Skeletal muscle satellite cell (primary cell): ENCODE measurements around the gene LCMT2.

Source experiments
- H3K27me3 ChIP-seq: 2 replicates; pipeline ENCODE4 v1.7.0; 2013; ENCODE audit warnings: low read length; ENCODE audit not compliant: control insufficient read depth, insufficient read depth
- H3K36me3 ChIP-seq: 2 replicates; pipeline ENCODE4 v1.7.0; 2013; ENCODE audit warnings: mild to moderate bottlenecking, control low read depth, low read length; ENCODE audit not compliant: insufficient read depth
- H3K4me1 ChIP-seq: 2 replicates; pipeline ENCODE4 v1.7.0; 2013; ENCODE audit warnings: low read length; ENCODE audit not compliant: control insufficient read depth, insufficient read depth
- H3K4me2 ChIP-seq: 2 replicates; pipeline ENCODE4 v1.7.0; 2013; ENCODE audit warnings: mild to moderate bottlenecking, low read length
- H3K4me3 ChIP-seq: 2 replicates; pipeline ENCODE4 v1.7.0; 2013; ENCODE audit warnings: low read length
- H3K9ac ChIP-seq: 2 replicates; pipeline ENCODE4 v1.7.0; 2013; ENCODE audit warnings: mild to moderate bottlenecking, low read depth, low read length, moderate library complexity
- H3K9me3 ChIP-seq: replicated peaks from 2 replicates; pipeline ENCODE4 v1.7.0; 2013; ENCODE audit warnings: mild to moderate bottlenecking, control low read depth, low read length

LCMT2 gene

DNA sequence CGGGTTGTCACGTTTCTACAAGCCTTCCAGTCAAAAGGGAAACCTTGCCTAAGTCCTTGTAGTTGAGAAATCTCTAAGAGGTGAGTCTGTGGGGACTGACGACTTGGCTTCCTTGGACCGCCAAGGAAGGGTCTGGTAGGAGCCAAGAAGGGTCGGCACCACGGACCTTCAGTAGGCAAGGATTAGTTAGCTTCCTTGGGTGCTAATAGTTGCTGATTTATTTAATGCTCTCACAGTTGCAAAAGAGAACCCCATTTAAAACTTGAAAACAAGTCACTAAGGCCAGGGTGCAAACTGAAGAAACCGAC, 361 bp upstream of the LCMT2 start:
- peak overlapping the region; percentile 93 for H3K4me3 ChIP-seq
- no peaks in the 10 kb centered on the region for H3K9me3 ChIP-seq
- peak overlapping the region; percentile 100 for H3K4me2 ChIP-seq
- H3K27me3 ChIP-seq, result no peaks in the 10 kb centered on the region
- H3K36me3 ChIP-seq, result peaks cover 10% of the 10 kb centered on the region
- peaks cover 18% of the 10 kb centered on the region for H3K4me1 ChIP-seq
- H3K9ac ChIP-seq, result peak overlapping the region; percentile 88

GRCh38 chr15:43329217-43329959, 985 bp downstream of the LCMT2 start:
- peak overlapping the region; percentile 88 for H3K9ac ChIP-seq
- H3K9me3 ChIP-seq, result no peaks in the 10 kb centered on the region
- peak overlapping the region; percentile 93 for H3K4me3 ChIP-seq
- no peaks in the 10 kb centered on the region for H3K27me3 ChIP-seq
- H3K4me1 ChIP-seq, result peaks cover 18% of the 10 kb centered on the region
- peak overlapping the region; percentile 100 for H3K4me2 ChIP-seq
- peaks cover 10% of the 10 kb centered on the region for H3K36me3 ChIP-seq

- Histone ChIP-seq H3K9me3 (no peaks in the 10 kb centered on the region), H3K4me2 (no peak overlapping the region), H3K4me1 (peaks cover 13% of the 10 kb centered on the region), H3K27me3 (peaks cover 7% of the 10 kb centered on the region), H3K4me3 (no peak overlapping the region), H3K9ac (no peak overlapping the region), H3K36me3 (peaks cover 10% of the 10 kb centered on the region)
Measured at GRCh38 chr15:43325039-43325684, 5.2 kb downstream of the LCMT2 start.

DNA sequence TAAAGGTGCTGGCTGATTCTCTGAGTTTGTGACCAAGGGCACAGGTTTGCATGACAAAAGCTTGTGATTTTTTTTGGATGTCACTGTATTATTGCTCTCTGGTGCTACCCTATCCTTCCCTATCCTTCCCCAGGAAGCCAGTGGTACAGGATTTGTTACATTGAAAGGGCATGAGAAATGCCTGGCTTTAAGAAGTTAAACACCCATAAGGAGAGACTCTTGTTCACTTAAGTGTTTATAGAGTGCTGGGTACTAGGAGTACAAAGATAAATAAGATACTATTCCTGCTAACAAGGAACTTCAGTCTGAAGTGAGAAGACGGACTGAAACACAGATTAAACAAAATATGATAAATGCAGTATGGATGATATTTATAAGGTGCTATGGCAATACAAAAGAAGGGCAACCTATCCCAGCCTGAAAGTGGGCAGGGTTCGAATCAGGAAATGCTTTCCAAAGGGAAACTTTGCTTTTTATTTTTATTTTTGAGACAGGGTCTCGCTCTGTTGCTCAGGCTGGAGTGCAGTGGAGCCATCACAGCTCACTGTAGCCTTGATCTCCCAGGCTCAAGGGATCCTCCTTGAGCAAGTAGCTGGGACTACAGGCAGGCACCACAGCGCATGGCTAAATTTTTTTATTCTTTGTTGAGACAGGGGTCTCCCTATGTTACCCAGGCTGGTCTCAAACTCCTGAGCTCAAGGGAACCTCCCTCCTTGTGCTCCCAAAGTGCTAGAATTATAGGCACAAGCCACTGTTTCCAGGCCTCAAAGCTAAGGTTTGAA, 11.2 kb downstream of the LCMT2 start:
- H3K9ac ChIP-seq, result no peak overlapping the region
- H3K9me3 ChIP-seq, result no peaks in the 10 kb centered on the region
- no peaks in the 10 kb centered on the region for H3K36me3 ChIP-seq
- H3K27me3 ChIP-seq, result peaks cover 24% of the 10 kb centered on the region
- H3K4me3 ChIP-seq, result no peak overlapping the region
- H3K4me1 ChIP-seq, result peaks cover 3% of the 10 kb centered on the region
- no peak overlapping the region for H3K4me2 ChIP-seq

DNA sequence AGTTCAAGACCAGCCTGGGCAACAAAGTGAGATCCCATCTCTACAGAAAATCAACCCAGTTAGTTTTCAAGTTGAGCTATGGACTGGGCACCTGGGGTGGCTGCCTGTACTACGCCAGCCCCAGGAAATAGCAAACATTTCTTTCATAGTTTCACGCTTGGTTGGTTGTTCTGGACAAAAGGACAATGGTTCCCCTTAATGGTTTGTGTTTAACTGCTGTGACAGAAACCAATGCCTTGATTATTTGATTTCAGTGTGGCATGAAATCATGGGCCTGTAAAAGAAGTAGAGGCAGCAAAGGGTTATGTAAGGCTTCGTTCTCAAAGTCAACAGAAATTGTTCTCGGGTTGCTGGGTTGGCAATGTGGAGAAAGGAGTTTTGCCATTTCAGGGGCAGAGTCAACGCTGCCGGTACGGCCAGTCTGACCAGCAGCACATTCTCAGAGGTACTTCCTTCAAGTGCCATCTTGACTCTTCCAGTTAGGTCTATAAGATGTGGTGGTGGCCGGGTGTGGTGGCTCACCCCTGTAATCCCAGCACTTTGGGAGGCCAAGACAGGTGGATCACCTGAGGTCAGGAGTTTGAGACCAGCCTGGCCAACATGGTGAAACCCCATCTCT, 12.7 kb downstream of the LCMT2 start:
- Histone ChIP-seq H3K4me3 (no peak overlapping the region), H3K9ac (no peak overlapping the region), H3K4me1 (peaks cover 3% of the 10 kb centered on the region), H3K4me2 (no peak overlapping the region), H3K36me3 (no peaks in the 10 kb centered on the region), H3K27me3 (peaks cover 31% of the 10 kb centered on the region), H3K9me3 (no peaks in the 10 kb centered on the region)

DNA sequence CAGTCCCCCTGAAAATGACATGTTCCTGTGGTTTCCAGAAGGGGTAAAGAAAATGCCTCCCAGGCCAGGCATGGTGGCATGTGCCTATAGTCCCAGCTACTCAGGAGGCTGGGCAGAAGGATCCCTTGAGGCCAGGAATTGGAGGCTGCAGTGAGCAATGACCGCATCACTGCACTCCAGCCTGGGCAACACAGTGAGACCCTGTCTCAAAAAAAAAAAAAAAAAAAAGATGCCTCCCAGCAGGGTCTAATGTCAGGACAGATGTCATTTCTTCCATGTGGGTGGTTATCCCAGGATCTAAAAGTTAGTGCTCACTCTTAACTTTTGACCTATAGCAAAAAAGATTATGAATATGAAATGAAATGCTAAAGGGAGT, 13.4 kb downstream of the LCMT2 start:
- Histone ChIP-seq H3K4me2 (no peak overlapping the region), H3K9ac (no peak overlapping the region), H3K27me3 (peaks cover 37% of the 10 kb centered on the region), H3K4me1 (peaks cover 3% of the 10 kb centered on the region), H3K4me3 (no peak overlapping the region), H3K9me3 (no peaks in the 10 kb centered on the region), H3K36me3 (no peaks in the 10 kb centered on the region)

GRCh38 chr15:43316016-43316970, 14.1 kb downstream of the LCMT2 start:
- Histone ChIP-seq H3K4me2 (no peak overlapping the region), H3K9me3 (no peaks in the 10 kb centered on the region), H3K4me3 (no peak overlapping the region), H3K9ac (no peak overlapping the region), H3K4me1 (peaks cover 3% of the 10 kb centered on the region), H3K27me3 (peaks cover 40% of the 10 kb centered on the region), H3K36me3 (no peaks in the 10 kb centered on the region)

DNA sequence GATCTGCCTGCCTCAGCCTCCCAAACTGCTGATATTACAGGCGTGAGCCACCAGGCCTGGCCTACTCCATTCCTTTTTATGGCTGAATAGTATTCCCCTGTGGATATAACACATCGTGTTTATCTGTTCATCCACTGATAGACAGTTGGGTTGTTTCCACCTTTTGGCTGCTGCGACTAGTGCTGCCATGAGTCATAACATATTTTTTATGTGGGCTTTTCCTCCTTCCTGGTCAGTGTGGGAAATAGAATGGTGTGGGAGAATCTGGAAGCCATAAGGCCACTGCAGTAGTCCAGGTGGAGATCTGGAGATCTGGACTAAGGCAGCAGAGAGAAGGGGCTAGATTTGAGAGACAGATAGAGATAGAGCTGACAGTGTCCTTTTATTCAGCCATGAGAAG, 16.2 kb downstream of the LCMT2 start:
- H3K9ac ChIP-seq, result no peak overlapping the region
- H3K9me3 ChIP-seq, result no peaks in the 10 kb centered on the region
- no peaks in the 10 kb centered on the region for H3K36me3 ChIP-seq
- peaks cover 51% of the 10 kb centered on the region for H3K27me3 ChIP-seq
- peaks cover 3% of the 10 kb centered on the region for H3K4me1 ChIP-seq
- H3K4me3 ChIP-seq, result no peak overlapping the region
- H3K4me2 ChIP-seq, result no peak overlapping the region

DNA sequence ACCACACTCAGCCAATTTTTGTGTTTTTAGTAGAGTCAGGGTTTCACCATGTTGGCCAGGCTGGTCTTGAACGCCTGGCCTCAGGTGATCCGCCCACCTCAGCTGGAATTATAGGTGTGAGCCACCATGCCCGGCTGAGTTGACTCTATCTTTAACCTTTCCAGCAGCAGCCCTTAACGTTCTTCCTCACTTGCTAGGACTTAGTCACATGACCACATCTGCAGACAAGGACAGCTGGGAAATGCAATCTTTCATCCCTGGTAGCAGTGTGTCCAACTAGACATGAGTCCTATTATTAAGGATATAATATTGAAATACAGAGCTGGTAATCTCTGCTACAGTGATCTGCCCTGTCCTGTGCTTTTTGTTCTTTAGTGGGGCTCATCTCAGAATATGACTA, 18.0 kb downstream of the LCMT2 start:
- Histone ChIP-seq H3K4me3 (no peak overlapping the region), H3K27me3 (peaks cover 61% of the 10 kb centered on the region), H3K9me3 (no peaks in the 10 kb centered on the region), H3K9ac (no peak overlapping the region), H3K4me2 (no peak overlapping the region), H3K36me3 (no peaks in the 10 kb centered on the region), H3K4me1 (no peaks in the 10 kb centered on the region)

DNA sequence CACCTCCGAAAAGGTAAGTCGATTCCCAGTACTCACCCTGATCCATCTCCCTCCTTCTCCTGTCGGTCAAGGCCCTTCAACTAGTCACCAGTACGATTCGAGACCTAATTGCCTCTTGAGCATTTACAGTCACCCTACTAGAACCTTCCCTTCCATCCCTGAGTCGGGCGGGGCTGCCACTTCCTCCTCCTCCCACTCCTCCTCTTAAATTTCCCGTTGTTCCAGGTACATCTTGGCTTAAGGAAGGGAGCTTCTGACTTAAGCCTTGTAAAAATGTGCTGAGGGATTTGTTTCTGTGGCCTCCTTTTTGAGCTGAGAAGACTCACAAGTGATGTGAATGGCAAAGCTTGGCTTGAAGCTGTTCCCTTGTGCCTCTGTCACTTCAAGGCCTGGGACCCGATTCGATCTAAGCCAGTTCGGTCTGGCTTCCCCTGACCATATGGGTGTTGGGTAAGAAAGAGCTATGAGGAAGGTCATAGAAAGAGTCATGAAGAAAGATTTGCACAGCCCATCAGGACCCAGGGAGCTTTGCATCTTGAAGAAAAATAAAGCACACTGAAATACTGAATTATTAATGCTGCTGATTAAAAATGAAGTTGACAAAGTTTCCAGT, 28.1 kb downstream of the LCMT2 start, which contains the start of gene TGM7:
Gene TGM7, minus strand, starts transcription at position 51 of the 613 bp plus-strand sequence.
- H3K27me3 ChIP-seq, result peaks cover 55% of the 10 kb centered on the region
- no peak within 1 kb of the TSS for H3K4me3 ChIP-seq
- H3K9ac ChIP-seq, result no peak within 1 kb of the TSS
- H3K9me3 ChIP-seq, result no peaks in the 10 kb centered on the region
- no peaks in the 10 kb centered on the region for H3K4me1 ChIP-seq
- H3K4me2 ChIP-seq, result no peak within 1 kb of the TSS
- no peaks in the 10 kb centered on the region for H3K36me3 ChIP-seq
